HEK293T (cell line): ENCODE measurements around the gene PCED1B.

Experiments used
- CTCF ChIA-PET: fragments of 350-600 bp; formaldehyde crosslinking; extraction: SDS; loops from one replicate; lab custom pipeline; 2021; ENCODE audit warnings: antibody characterized with exemption, inconsistent platforms; lab: Yijun Ruan, JAX
- POLR2A ChIA-PET: fragments of 350-600 bp; formaldehyde crosslinking; extraction: SDS; loops from one replicate; lab custom pipeline; 2020; ENCODE audit warnings: antibody characterized with exemption, inconsistent platforms; lab: Yijun Ruan, JAX
- DNase-seq: peaks from one replicate; pipeline ENCODE4 v3.0.0; 2012; ENCODE audit warnings: mixed read lengths; ENCODE audit errors: extremely low spot score
- ARNT ChIP-seq: fragments of 450-650 bp; IDR thresholded peaks from 2 replicates; pipeline ENCODE4 v1.6.1; 2017; ENCODE audit warnings: mild to moderate bottlenecking
- BHLHE40 ChIP-seq: fragments of 450-650 bp; IDR thresholded peaks from 2 replicates; pipeline ENCODE4 v1.6.1; 2016; ENCODE audit warnings: mild to moderate bottlenecking, moderate library complexity, borderline replicate concordance
- CTBP1 ChIP-seq: fragments of 450-650 bp; IDR thresholded peaks from 2 replicates; pipeline ENCODE4 v1.6.1; 2016; ENCODE audit warnings: borderline replicate concordance
- ELF4 ChIP-seq: fragments of 450-650 bp; IDR thresholded peaks from 2 replicates; pipeline ENCODE4 v1.6.1; 2017; ENCODE audit warnings: antibody characterized with exemption
- FOXA1 ChIP-seq: fragments of 450-650 bp; IDR thresholded peaks from 2 replicates; pipeline ENCODE4 v1.6.1; 2016; ENCODE audit warnings: mild to moderate bottlenecking
- FOXK2 ChIP-seq: fragments of 450-650 bp; IDR thresholded peaks from 2 replicates; pipeline ENCODE4 v1.6.1; 2016; ENCODE audit warnings: mild to moderate bottlenecking
- FOXM1 ChIP-seq: fragments of 450-650 bp; IDR thresholded peaks from 2 replicates; pipeline ENCODE4 v1.6.1; 2017; ENCODE audit warnings: mild to moderate bottlenecking, borderline replicate concordance
- HDGF ChIP-seq: fragments of 450-650 bp; IDR thresholded peaks from 2 replicates; pipeline ENCODE4 v1.6.1; 2017; ENCODE audit warnings: antibody characterized with exemption, borderline replicate concordance
- L3MBTL2 ChIP-seq: fragments of 450-650 bp; conservative IDR thresholded peaks from 2 replicates; pipeline ENCODE4 v1.6.1; 2016; ENCODE audit warnings: mild to moderate bottlenecking
- LEF1 ChIP-seq: fragments of 450-650 bp; IDR thresholded peaks from 2 replicates; pipeline ENCODE4 v1.6.1; 2017; ENCODE audit warnings: mild to moderate bottlenecking, borderline replicate concordance
- NFRKB ChIP-seq: fragments of 450-650 bp; IDR thresholded peaks from 2 replicates; pipeline ENCODE4 v1.6.1; 2016; ENCODE audit warnings: mild to moderate bottlenecking, moderate library complexity
- SP1 ChIP-seq: fragments of 450-650 bp; IDR thresholded peaks from 2 replicates; pipeline ENCODE4 v1.6.1; 2017
- SUZ12 ChIP-seq: fragments of 450-650 bp; IDR thresholded peaks from 2 replicates; pipeline ENCODE4 v1.6.1; 2016; ENCODE audit warnings: mild to moderate bottlenecking
- TARDBP ChIP-seq: fragments of 450-650 bp; IDR thresholded peaks from 2 replicates; pipeline ENCODE4 v1.6.1; 2016
- ZNF384 ChIP-seq: fragments of 450-650 bp; IDR thresholded peaks from 2 replicates; pipeline ENCODE4 v1.6.1; 2016
- TF ChIP-seq, protein P1 (sequence below): fragments of 450-650 bp; IDR thresholded peaks from 2 replicates; pipeline ENCODE4 v1.6.1; 2016

Gene PCED1B

GRCh38 chr12:47221256-47222023, 142.0 kb downstream of the PCED1B start:
- POLR2A ChIA-PET = no interaction called here
- TF ChIP-seq NFRKB (no peak), SP1 (no peak), BHLHE40 (no peak), ELF4 (no peak), L3MBTL2 (no peak), SUZ12 (no peak), FOXA1 (no peak), FOXM1 (no peak), TARDBP (no peak), ZNF384 (no peak), HDGF (no peak), ARNT (no peak), FOXK2 (no peak), CTBP1 (no peak), LEF1 (no peak)
- TF ChIP-seq, protein P1, sequence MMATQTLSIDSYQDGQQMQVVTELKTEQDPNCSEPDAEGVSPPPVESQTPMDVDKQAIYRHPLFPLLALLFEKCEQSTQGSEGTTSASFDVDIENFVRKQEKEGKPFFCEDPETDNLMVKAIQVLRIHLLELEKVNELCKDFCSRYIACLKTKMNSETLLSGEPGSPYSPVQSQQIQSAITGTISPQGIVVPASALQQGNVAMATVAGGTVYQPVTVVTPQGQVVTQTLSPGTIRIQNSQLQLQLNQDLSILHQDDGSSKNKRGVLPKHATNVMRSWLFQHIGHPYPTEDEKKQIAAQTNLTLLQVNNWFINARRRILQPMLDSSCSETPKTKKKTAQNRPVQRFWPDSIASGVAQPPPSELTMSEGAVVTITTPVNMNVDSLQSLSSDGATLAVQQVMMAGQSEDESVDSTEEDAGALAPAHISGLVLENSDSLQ = no peak
- CTCF ChIA-PET = interaction anchor here (0.7 kb wide), 1 partner anchor 1535 kb away, joined by 4 read pairs; no protein-coding TSS in a partner anchor
- DNase-seq = no peak

DNA sequence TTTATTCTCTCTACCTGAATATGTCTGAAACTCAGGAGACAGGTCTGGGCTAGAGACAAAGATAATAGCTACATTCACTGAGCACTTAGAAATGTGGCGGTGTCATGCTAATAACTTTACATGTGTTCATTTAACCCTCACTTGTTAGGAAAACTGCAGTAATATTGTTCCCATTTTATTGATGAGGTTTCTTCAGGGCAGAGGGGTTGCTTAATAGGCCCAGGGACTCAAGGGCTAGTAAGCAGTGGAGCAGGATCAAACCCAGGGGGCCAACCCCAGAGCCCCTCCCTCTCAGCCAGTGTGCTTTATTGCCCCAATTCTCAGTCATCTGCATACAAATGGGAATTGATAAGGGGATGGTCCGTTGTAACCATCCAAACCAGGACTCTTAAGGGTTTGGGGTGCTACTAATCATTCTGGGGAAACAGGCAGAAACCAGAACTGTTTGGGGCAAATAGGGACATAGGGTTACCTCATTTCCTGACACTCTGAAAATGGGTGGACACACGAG, 143.2 kb downstream of the PCED1B start:
- TF ChIP-seq LEF1 = no peak
- TF ChIP-seq TARDBP = no peak
- TF ChIP-seq FOXM1 = no peak
- TF ChIP-seq BHLHE40 = no peak
- POLR2A ChIA-PET = no interaction called here
- no peak for DNase-seq
- CTCF ChIA-PET = interaction anchor here (0.7 kb wide), 1 partner anchor 685 kb away, joined by 3 read pairs; no protein-coding TSS in a partner anchor

- POLR2A ChIA-PET = no interaction called here
- no peak for DNase-seq
- TF ChIP-seq FOXK2 (no peak), LEF1 (no peak), FOXA1 (no peak), ZNF384 (no peak), L3MBTL2 (no peak), SUZ12 (no peak), ELF4 (no peak), BHLHE40 (no peak), TARDBP (no peak), ARNT (no peak), FOXM1 (no peak), CTBP1 (no peak), HDGF (no peak), NFRKB (no peak), SP1 (no peak)
- TF ChIP-seq, protein P1 = no peak
- CTCF ChIA-PET = no interaction called here
These were observed 143.8 kb downstream of the PCED1B start for GRCh38 chr12:47223031-47223847.

DNA sequence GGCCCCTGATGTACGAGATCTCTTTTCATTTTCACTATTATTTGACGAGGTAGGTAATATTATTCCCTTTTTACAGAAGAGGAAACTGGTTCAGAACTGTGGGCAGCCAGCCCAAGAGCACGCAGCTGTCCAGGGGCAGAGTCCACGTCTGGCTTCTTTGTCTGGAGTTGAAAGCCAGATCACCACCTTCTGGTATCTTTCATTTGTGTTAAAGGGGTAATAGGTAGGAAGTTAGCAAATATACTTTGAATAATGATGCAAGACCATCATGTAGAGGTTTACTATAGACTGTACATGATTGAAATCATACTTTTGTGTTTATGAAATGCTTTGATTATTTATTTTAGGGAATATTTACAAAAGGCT, 144.4 kb downstream of the PCED1B start:
- TF ChIP-seq LEF1 (no peak), SP1 (no peak), BHLHE40 (no peak), ARNT (no peak), HDGF (no peak), L3MBTL2 (no peak), ELF4 (no peak), ZNF384 (no peak), FOXK2 (no peak), SUZ12 (no peak), TARDBP (no peak), NFRKB (no peak), FOXA1 (no peak), CTBP1 (no peak)
- TF ChIP-seq, protein P1 = no peak
- ChIA-PET CTCF (no interaction called here), POLR2A (no interaction called here)
- DNase-seq = no peak

DNA sequence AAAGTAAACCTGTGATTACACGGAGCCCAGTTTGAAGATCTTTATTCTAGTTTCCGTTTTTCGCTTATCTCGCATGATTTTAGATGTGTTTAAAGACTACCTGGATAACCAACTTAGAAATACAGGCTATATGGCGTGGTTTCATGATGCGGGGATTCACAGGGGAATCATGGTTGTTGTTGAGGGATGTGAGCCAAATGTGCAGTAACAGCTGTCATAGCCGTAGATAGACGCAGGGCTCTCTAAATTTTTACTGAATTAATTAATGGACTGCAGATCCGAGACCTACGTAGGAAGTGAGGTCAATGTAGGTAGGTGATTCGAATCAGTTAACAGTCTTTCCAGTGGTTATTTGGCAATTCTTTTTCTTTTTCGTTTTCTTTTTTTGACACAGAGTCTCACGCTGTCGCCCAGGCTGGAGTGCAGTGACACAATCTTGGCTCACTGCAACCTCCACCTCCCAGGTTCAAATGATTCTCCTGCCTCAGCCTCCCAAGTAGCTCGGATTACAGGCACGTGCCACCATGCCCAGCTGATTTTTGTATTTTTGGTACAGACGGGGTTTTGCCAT, 145.2 kb downstream of the PCED1B start:
- POLR2A ChIA-PET = no interaction called here
- CTCF ChIA-PET = no interaction called here
- DNase-seq = no peak
- TF ChIP-seq BHLHE40 = no peak
- TF ChIP-seq LEF1 = no peak
- TF ChIP-seq SUZ12 = no peak
- TF ChIP-seq HDGF = no peak
- no peak for TF ChIP-seq FOXM1
- TF ChIP-seq CTBP1 = no peak
- no peak for TF ChIP-seq NFRKB
- TF ChIP-seq, protein P1 = no peak
- TF ChIP-seq ELF4 = no peak
